A673 (cell line): ENCODE results near the gene C17orf67.

Source experiments
- EZH2 ChIP-seq: fragments of 200-600 bp; sonication (generic); IDR thresholded peaks from 2 replicates; pipeline ENCODE4 v1.6.1; 2017; ENCODE audit warnings: borderline replicate concordance, low read depth, mild to moderate bottlenecking, mixed read lengths, antibody characterized with exemption, low read length; ENCODE audit not compliant: poor library complexity, severe bottlenecking
- TF ChIP-seq, protein P1 (sequence below): fragments of 300-800, 200-600 bp; sonication (generic); conservative IDR thresholded peaks from 2 replicates; pipeline ENCODE4 v1.5.1; 2017; ENCODE audit warnings: low read depth, mild to moderate bottlenecking, antibody characterized with exemption, low read length, moderate library complexity, mixed read lengths

DNA sequence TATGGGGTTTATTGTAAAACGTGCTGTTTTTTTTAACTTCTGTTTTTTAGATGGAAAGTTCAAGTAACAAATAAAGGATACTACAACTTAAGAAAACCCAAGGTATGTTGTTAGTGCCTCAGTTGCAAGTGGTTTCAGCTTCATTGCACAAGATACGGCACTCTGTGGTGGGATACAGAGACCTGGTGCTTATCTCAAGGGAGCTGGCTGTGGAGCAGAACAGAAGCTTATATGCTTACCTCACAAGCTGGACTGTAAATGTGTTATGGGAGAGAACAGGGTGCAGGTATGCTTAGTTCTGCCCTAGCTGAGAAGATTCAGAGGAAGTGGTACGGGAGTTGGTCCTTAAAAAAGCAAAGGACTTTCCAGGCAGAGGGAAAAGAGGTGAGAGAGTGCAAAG, 15.4 kb upstream of the C17orf67 start:
- TF ChIP-seq, protein P1, sequence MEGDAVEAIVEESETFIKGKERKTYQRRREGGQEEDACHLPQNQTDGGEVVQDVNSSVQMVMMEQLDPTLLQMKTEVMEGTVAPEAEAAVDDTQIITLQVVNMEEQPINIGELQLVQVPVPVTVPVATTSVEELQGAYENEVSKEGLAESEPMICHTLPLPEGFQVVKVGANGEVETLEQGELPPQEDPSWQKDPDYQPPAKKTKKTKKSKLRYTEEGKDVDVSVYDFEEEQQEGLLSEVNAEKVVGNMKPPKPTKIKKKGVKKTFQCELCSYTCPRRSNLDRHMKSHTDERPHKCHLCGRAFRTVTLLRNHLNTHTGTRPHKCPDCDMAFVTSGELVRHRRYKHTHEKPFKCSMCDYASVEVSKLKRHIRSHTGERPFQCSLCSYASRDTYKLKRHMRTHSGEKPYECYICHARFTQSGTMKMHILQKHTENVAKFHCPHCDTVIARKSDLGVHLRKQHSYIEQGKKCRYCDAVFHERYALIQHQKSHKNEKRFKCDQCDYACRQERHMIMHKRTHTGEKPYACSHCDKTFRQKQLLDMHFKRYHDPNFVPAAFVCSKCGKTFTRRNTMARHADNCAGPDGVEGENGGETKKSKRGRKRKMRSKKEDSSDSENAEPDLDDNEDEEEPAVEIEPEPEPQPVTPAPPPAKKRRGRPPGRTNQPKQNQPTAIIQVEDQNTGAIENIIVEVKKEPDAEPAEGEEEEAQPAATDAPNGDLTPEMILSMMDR, result no peak
- TF ChIP-seq EZH2, result no peak
